ENCODE results near the gene MMP13. TPM values are rescaled to one million over a fixed set of nuclear protein-coding genes. Genes with fewer than 3 reads are reported as not detected.
"Not testable (repeated sequence)": the region's sequence is repeated elsewhere in the genome, so short reads cannot be mapped to it uniquely, and the experiment has no call there.

The MMP13 gene
- 1 to 10 TPM in 1 of 2 donors, not detected in 1; 3.0 TPM for total RNA-seq

DNA sequence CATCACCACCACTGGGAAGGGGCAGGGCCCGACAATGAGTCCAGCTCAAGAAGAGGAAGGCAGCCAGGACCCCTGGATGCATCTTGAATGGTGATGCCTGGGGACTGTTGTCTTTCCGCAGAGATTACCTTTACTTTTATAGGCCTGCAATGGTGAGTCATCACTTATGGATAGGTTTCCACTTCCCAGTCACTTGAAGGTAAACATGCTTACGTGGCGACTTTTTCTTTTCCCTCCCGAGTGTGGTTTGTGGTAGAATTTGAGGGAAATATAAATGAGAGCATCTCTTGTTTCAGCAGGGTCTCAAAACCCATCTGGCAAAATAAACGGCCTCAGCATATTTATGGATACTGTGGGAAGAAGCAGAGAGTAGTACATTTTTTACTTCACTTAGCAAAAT lies at the start of gene MMP13:
TSS of gene MMP13 (minus strand) at position 109 of the 400 bp plus-strand sequence. CDS start at position 82, 27 bp downstream.
- Histone ChIP-seq H3K27me3 (replicated peaks; ENCODE audit: insufficient read depth) (no peaks in the 10 kb centered on the region), H3K9me3 (no peaks in the 10 kb centered on the region), H3K36me3 (no peaks in the 10 kb centered on the region), H3K27ac (no peak within 1 kb of the TSS), H3K4me3 (no peak within 1 kb of the TSS), H3K4me1 (replicated peaks) (no peaks in the 10 kb centered on the region)
- intact Hi-C loops (cut with DNase I), result no loop called here
- no peak for DNase-seq (ENCODE audit: low spot score)
- TF ChIP-seq POLR2A (IDR thresholded peaks at IDR 0.05), result no peak
- no peak for TF ChIP-seq POLR2AphosphoS5 (IDR thresholded peaks at IDR 0.05)
- TF ChIP-seq, protein P1, sequence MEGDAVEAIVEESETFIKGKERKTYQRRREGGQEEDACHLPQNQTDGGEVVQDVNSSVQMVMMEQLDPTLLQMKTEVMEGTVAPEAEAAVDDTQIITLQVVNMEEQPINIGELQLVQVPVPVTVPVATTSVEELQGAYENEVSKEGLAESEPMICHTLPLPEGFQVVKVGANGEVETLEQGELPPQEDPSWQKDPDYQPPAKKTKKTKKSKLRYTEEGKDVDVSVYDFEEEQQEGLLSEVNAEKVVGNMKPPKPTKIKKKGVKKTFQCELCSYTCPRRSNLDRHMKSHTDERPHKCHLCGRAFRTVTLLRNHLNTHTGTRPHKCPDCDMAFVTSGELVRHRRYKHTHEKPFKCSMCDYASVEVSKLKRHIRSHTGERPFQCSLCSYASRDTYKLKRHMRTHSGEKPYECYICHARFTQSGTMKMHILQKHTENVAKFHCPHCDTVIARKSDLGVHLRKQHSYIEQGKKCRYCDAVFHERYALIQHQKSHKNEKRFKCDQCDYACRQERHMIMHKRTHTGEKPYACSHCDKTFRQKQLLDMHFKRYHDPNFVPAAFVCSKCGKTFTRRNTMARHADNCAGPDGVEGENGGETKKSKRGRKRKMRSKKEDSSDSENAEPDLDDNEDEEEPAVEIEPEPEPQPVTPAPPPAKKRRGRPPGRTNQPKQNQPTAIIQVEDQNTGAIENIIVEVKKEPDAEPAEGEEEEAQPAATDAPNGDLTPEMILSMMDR (IDR thresholded peaks at IDR 0.05), result no peak
- WGBS, result 87% methylated on average over 6 of the region's 6 CpGs

DNA sequence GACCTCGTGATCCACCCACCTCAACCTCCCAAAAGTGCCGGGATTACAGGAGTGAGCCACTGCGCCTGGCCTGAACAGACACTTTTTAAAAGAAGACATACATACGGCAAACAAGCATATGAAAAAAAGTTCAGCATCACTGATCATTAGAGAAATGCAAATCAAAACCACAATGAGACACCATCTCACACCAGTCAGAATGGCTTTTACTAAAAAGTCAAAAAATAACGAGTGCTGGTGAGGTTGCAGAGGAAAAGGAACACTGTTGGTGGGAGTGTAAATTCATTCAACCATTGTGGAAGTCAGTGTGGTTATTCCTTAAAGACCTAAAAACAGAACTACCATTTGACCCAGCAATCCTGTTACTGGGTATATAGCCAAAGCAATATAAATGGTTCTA lies 48.7 kb upstream of the MMP13 start:
- H3K4me1 ChIP-seq (replicated peaks); intact Hi-C loops (cut with DNase I); H3K27ac ChIP-seq; H3K27me3 ChIP-seq (replicated peaks; ENCODE audit: insufficient read depth); H3K36me3 ChIP-seq; H3K4me3 ChIP-seq; H3K9me3 ChIP-seq; DNase-seq (ENCODE audit: low spot score): not testable (repeated sequence)
- 96% methylated on average over 5 of the region's 5 CpGs for WGBS

DNA sequence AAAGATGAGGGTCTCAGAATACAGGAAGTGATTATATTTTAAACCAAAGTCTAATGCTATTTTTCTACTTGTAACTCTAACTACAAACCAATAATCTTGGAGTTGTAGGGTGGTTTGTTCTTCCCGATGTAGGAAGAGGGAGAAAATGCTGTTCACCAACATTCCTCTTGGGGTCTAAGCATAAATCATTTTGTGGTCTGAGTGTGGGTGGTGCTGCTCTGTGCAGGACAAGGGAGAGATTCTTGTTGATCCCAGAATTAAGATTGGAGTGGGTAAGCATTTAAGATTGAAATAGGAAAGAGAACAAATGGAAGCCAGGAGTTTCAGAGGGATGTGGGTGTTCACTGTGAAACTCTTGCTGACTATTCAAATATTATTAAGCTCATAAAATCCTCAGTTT lies 38.6 kb upstream of the MMP13 start:
- no peak for DNase-seq (ENCODE audit: low spot score)
- no peaks in the 10 kb centered on the region for H3K4me1 ChIP-seq (replicated peaks)
- no peak overlapping the region for H3K4me3 ChIP-seq
- TF ChIP-seq POLR2AphosphoS5 (IDR thresholded peaks at IDR 0.05) (no peak), POLR2A (IDR thresholded peaks at IDR 0.05) (no peak)
- TF ChIP-seq, protein P1 (IDR thresholded peaks at IDR 0.05), result no peak
- H3K27me3 ChIP-seq (replicated peaks; ENCODE audit: insufficient read depth), result no peaks in the 10 kb centered on the region
- H3K9me3 ChIP-seq, result no peaks in the 10 kb centered on the region
- intact Hi-C loops (cut with DNase I), result no loop called here
- H3K36me3 ChIP-seq, result no peaks in the 10 kb centered on the region
- WGBS, result 41% methylated on average over 1 of the region's 1 CpG
- H3K27ac ChIP-seq, result no peak overlapping the region

DNA sequence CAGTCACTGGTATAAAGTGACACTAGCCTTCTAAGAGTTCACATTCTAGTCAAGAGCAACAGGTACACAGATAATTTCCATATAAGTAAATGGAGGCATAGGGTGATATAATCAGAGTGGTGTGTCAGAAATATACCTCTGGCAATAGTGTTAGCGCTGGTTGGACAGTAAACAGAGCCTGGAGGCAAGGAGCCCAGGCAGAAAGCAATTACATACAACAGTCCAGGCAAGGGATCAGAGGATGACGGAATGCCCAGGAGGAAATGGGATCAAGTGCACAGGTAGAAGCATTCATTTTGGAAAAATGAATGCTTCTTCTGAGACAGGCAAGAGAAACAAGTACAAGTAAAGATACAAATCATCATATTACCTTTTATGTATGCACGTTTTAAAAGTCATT lies 36.2 kb upstream of the MMP13 start:
- WGBS, result 63% methylated on average over 3 of the region's 3 CpGs
- no peak overlapping the region for H3K4me3 ChIP-seq
- no peaks in the 10 kb centered on the region for H3K36me3 ChIP-seq
- H3K27ac ChIP-seq, result no peak overlapping the region
- intact Hi-C loops (cut with DNase I), result no loop called here
- DNase-seq (ENCODE audit: low spot score), result no peak
- TF ChIP-seq, protein P1 (IDR thresholded peaks at IDR 0.05), result no peak
- H3K9me3 ChIP-seq, result no peaks in the 10 kb centered on the region
- H3K4me1 ChIP-seq (replicated peaks), result no peaks in the 10 kb centered on the region
- no peaks in the 10 kb centered on the region for H3K27me3 ChIP-seq (replicated peaks; ENCODE audit: insufficient read depth)

DNA sequence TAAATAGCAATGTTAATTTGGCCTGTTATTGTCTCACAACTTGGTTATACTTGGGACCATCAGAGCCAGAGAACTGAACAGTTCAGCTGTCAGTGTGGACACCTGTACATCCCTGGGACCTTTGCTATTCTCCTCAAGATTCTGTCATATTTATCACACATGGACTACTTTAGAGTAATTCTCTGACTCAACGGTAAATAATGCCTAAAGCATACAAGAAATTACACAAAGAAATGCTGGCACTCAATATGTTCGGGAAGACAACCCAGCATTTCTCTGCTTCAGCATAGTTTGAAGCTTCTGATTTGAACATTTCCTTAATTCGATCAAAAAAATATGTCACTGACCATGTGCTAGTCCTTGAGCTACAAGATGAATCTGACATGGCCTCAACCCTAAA lies 34.6 kb upstream of the MMP13 start:
- TF ChIP-seq POLR2AphosphoS5 (IDR thresholded peaks at IDR 0.05) (no peak), POLR2A (IDR thresholded peaks at IDR 0.05) (no peak)
- TF ChIP-seq, protein P1 (IDR thresholded peaks at IDR 0.05), result no peak
- H3K36me3 ChIP-seq, result no peaks in the 10 kb centered on the region
- no peak overlapping the region for H3K27ac ChIP-seq
- no peaks in the 10 kb centered on the region for H3K4me1 ChIP-seq (replicated peaks)
- intact Hi-C loops (cut with DNase I), result no loop called here
- WGBS, result 89% methylated on average over 3 of the region's 3 CpGs
- no peaks in the 10 kb centered on the region for H3K9me3 ChIP-seq
- DNase-seq (ENCODE audit: low spot score), result no peak
- H3K4me3 ChIP-seq, result no peak overlapping the region
- H3K27me3 ChIP-seq (replicated peaks; ENCODE audit: insufficient read depth), result no peaks in the 10 kb centered on the region
